Gastrocnemius medialis (tissue), 4 donors: ENCODE data around the gene CCDC88A.

Experiments used
- POLR2A ChIP-seq, 2 donors: fragments of 450-650 bp; IDR thresholded peaks; one replicate each; pipeline ENCODE4 v1.6.1; 2017; ENCODE audit warnings: antibody characterized with exemption in 2 of 2, mild to moderate bottlenecking in 2 of 2, moderate library complexity in 2 of 2
- TF ChIP-seq, protein P1 (sequence below), 5 experiments: fragments of 450-650 bp in 3 of 5; fragments of 200-600 bp in 2 of 5; sonication (generic) in 2 of 5; IDR thresholded peaks in 4 of 5; conservative IDR thresholded peaks in 1 of 5; 1 replicate in 4 of 5; 2 replicates in 1 of 5; pipeline ENCODE4 v1.5.1; 2016 to 2019; ENCODE audit warnings: antibody characterized with exemption in 5 of 5, mild to moderate bottlenecking in 3 of 5, moderate library complexity in 3 of 5

DNA sequence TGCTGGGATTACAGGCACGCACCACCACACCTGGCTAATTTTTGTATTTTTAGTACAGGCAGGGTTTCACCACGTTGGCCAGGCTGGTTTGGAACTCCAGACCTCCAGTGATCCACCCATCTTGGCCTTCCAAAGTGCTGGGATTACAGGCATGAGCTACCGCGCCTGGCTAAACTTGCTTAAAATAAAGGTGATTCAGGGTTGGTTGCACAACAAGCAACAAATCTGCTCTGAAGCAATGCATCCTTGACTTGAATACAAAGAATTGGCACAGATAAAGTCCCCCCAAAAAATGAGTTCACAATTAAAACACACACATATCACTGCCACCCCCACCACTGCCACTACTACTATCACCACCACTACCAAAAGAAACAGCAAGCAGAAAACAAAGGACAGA, 34.9 kb downstream of the CCDC88A start:
- TF ChIP-seq, protein P1, sequence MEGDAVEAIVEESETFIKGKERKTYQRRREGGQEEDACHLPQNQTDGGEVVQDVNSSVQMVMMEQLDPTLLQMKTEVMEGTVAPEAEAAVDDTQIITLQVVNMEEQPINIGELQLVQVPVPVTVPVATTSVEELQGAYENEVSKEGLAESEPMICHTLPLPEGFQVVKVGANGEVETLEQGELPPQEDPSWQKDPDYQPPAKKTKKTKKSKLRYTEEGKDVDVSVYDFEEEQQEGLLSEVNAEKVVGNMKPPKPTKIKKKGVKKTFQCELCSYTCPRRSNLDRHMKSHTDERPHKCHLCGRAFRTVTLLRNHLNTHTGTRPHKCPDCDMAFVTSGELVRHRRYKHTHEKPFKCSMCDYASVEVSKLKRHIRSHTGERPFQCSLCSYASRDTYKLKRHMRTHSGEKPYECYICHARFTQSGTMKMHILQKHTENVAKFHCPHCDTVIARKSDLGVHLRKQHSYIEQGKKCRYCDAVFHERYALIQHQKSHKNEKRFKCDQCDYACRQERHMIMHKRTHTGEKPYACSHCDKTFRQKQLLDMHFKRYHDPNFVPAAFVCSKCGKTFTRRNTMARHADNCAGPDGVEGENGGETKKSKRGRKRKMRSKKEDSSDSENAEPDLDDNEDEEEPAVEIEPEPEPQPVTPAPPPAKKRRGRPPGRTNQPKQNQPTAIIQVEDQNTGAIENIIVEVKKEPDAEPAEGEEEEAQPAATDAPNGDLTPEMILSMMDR (IDR thresholded peaks at IDR 0.05 in 4 of 5, conservative IDR thresholded peaks at IDR 0.05 in 1 of 5): no peak
- TF ChIP-seq POLR2A (IDR thresholded peaks at IDR 0.05): no peak
